Neuronal stem cell (in vitro differentiated cells): Measurements from ENCODE around the gene G3BP2.

Experiments
- DNase-seq: peaks from one replicate; pipeline ENCODE4 v3.0.0-alpha.2; 2013; ENCODE audit warnings: low spot score
- H2AFZ ChIP-seq: one replicate; pipeline ENCODE4 v1.6.1; 2013; ENCODE audit warnings: mild to moderate bottlenecking, low read length, inconsistent platforms
- H2AK5ac ChIP-seq: 2 replicates; pipeline ENCODE4 v1.6.1; 2013; ENCODE audit warnings: low read depth, mild to moderate bottlenecking, inconsistent platforms, low read length, moderate library complexity, mixed read lengths
- H2BK120ac ChIP-seq: 2 replicates; pipeline ENCODE4 v1.6.1; 2013; ENCODE audit warnings: low read depth, mild to moderate bottlenecking, inconsistent platforms, low read length, moderate library complexity, mixed read lengths
- H2BK12ac ChIP-seq: one replicate; pipeline ENCODE4 v1.6.1; 2013; ENCODE audit warnings: low read length, inconsistent platforms
- H2BK15ac ChIP-seq: 2 replicates; pipeline ENCODE4 v1.6.1; 2013; ENCODE audit warnings: mild to moderate bottlenecking, low read length, inconsistent platforms, mixed read lengths
- H2BK5ac ChIP-seq: one replicate; pipeline ENCODE4 v1.6.1; 2013; ENCODE audit warnings: inconsistent platforms, mild to moderate bottlenecking, low read length, moderate library complexity
- H3K14ac ChIP-seq: one replicate; pipeline ENCODE4 v1.6.1; 2013; ENCODE audit warnings: low read length, inconsistent platforms
- H3K18ac ChIP-seq: 2 replicates; pipeline ENCODE4 v1.6.1; 2013; ENCODE audit warnings: low read length, inconsistent platforms
- H3K23ac ChIP-seq: 2 replicates; pipeline ENCODE4 v1.6.1; 2013; ENCODE audit warnings: low read depth, mild to moderate bottlenecking, mixed read lengths, low read length, inconsistent platforms; ENCODE audit not compliant: poor library complexity
- H3K27ac ChIP-seq: replicated peaks from 3 replicates; pipeline ENCODE4 v1.5.1; 2013; ENCODE audit warnings: low read length, inconsistent platforms
- H3K27me3 ChIP-seq, 3 experiments: 2 replicates each; pipeline ENCODE4 v1.6.1; 2013; ENCODE audit warnings: low read length in 3 of 3, mild to moderate bottlenecking in 2 of 3, inconsistent platforms in 1 of 3, low read depth in 1 of 3, mixed read lengths in 1 of 3, moderate library complexity in 1 of 3; ENCODE audit not compliant: control insufficient read depth in 3 of 3, insufficient read depth in 3 of 3
- H3K36me3 ChIP-seq, 2 donors: replicated peaks in 1 of 2; 2 replicates each; pipeline ENCODE4 v1.6.1; 2013; ENCODE audit warnings: low read length in 2 of 2; ENCODE audit not compliant: control insufficient read depth in 2 of 2, insufficient read depth in 2 of 2
- H3K4ac ChIP-seq: 2 replicates; pipeline ENCODE4 v1.6.1; 2013; ENCODE audit warnings: inconsistent platforms, mild to moderate bottlenecking, low read length, moderate library complexity
- H3K4me1 ChIP-seq, 2 donors: 1 replicate in 1 of 2; 2 replicates in 1 of 2; pipeline ENCODE4 v1.6.1; 2013; ENCODE audit warnings: low read length in 2 of 2, low read depth in 1 of 2; ENCODE audit not compliant: control insufficient read depth in 2 of 2, insufficient read depth in 1 of 2
- H3K4me2 ChIP-seq: one replicate; pipeline ENCODE4 v1.6.1; 2013; ENCODE audit warnings: mild to moderate bottlenecking, low read length, inconsistent platforms; ENCODE audit not compliant: insufficient read depth, poor library complexity, severe bottlenecking
- H3K4me3 ChIP-seq, 2 donors: 2 replicates each; pipeline ENCODE4 v1.5.1; 2013; ENCODE audit warnings: low read length in 2 of 2, mild to moderate bottlenecking in 2 of 2, inconsistent platforms in 1 of 2, moderate library complexity in 1 of 2
- H3K79me1 ChIP-seq: one replicate; pipeline ENCODE4 v1.6.1; 2013; ENCODE audit warnings: low read depth, mild to moderate bottlenecking, inconsistent platforms, low read length, moderate library complexity
- H3K9ac ChIP-seq: one replicate; pipeline ENCODE4 v1.6.1; 2013; ENCODE audit warnings: mild to moderate bottlenecking, low read depth, low read length, inconsistent platforms; ENCODE audit not compliant: poor library complexity
- H3K9me3 ChIP-seq, 2 donors: replicated peaks in 1 of 2; 2 replicates each; pipeline versions ENCODE3 to v1.6.1; 2013; ENCODE audit warnings: low read length in 2 of 2, mild to moderate bottlenecking in 2 of 2, inconsistent platforms in 1 of 2, low read depth in 1 of 2, mixed read lengths in 1 of 2, moderate library complexity in 1 of 2; ENCODE audit not compliant: control insufficient read depth in 2 of 2, insufficient read depth in 1 of 2
- H4K8ac ChIP-seq: one replicate; pipeline ENCODE4 v1.6.1; 2013; ENCODE audit warnings: low read depth, mild to moderate bottlenecking, inconsistent platforms, low read length, moderate library complexity
- H4K91ac ChIP-seq: one replicate; pipeline ENCODE4 v1.6.1; 2013; ENCODE audit warnings: low read length, low read depth, mild to moderate bottlenecking, inconsistent platforms; ENCODE audit not compliant: poor library complexity
- WGBS, 2 donors: extraction: QIAGEN DNeasy Blood & Tissue Kit; methylation state at CpG; one replicate each; pipeline ENCODE4 v1.1.7; 2013; ENCODE audit warnings: missing lambda C conversion rate in 2 of 2, mixed read lengths in 1 of 2; ENCODE audit not compliant: insufficient read length in 2 of 2, insufficient replicate concordance in 1 of 2; ENCODE audit errors: extremely low coverage in 2 of 2; 5-methylcytosine and 5-hydroxymethylcytosine counted together

Gene G3BP2

GRCh38 chr4:75699299-75699698 lies 26.1 kb upstream of the G3BP2 start:
- no peak overlapping the region for H3K4me3 ChIP-seq
- H3K4ac ChIP-seq = no peak overlapping the region
- DNase-seq = no peak
- H3K9me3 ChIP-seq = no peaks in the 10 kb centered on the region
- H2BK15ac ChIP-seq = no peak overlapping the region
- H3K27ac ChIP-seq = no peak overlapping the region
- no peak overlapping the region for H2AK5ac ChIP-seq
- H2BK12ac ChIP-seq = no peak overlapping the region
- WGBS, 2 donors = no CpG with 5 or more reads among the region's 1 CpG
- no peaks in the 10 kb centered on the region for H3K79me1 ChIP-seq
- no peak overlapping the region for H2AFZ ChIP-seq
- no peak overlapping the region for H3K18ac ChIP-seq
- H4K8ac ChIP-seq = no peak overlapping the region
- no peaks in the 10 kb centered on the region for H3K27me3 ChIP-seq
- H3K14ac ChIP-seq = no peak overlapping the region
- H2BK5ac ChIP-seq = no peak overlapping the region
- no peak overlapping the region for H4K91ac ChIP-seq
- no peak overlapping the region for H3K4me2 ChIP-seq
- H3K23ac ChIP-seq = no peak overlapping the region
- H3K36me3 ChIP-seq = peaks cover 0 to 5% of the 10 kb centered on the region in 2 donors
- peaks cover 0 to 3% of the 10 kb centered on the region in 2 donors for H3K4me1 ChIP-seq
- H2BK120ac ChIP-seq = no peak overlapping the region
- H3K9ac ChIP-seq = no peak overlapping the region

GRCh38 chr4:75698963-75699228 lies 25.7 kb upstream of the G3BP2 start:
- Histone ChIP-seq H2BK12ac (no peak overlapping the region), H3K27me3 (no peaks in the 10 kb centered on the region), H2BK5ac (no peak overlapping the region), H2AFZ (no peak overlapping the region), H3K36me3 (peaks cover 0 to 8% of the 10 kb centered on the region in 2 donors), H3K9ac (no peak overlapping the region), H2BK120ac (no peak overlapping the region), H3K4me2 (no peak overlapping the region), H4K8ac (no peak overlapping the region), H3K4ac (no peak overlapping the region), H4K91ac (no peak overlapping the region), H3K9me3 (no peaks in the 10 kb centered on the region), H3K23ac (no peak overlapping the region), H3K14ac (no peak overlapping the region), H3K4me3 (no peak overlapping the region), H2AK5ac (no peak overlapping the region), H3K4me1 (peaks cover 0 to 3% of the 10 kb centered on the region in 2 donors), H3K27ac (no peak overlapping the region), H2BK15ac (no peak overlapping the region), H3K18ac (no peak overlapping the region), H3K79me1 (no peaks in the 10 kb centered on the region)
- DNase-seq = no peak
- WGBS, 2 donors = no CpG with 5 or more reads among the region's 2 CpGs

- Histone ChIP-seq H2BK5ac (no peak overlapping the region), H4K8ac (no peak overlapping the region), H3K18ac (no peak overlapping the region), H3K79me1 (no peaks in the 10 kb centered on the region), H3K4me3 (no peak overlapping the region), H3K36me3 (peaks cover 0 to 11% of the 10 kb centered on the region in 2 donors), H3K4ac (no peak overlapping the region), H2AK5ac (no peak overlapping the region), H2BK15ac (no peak overlapping the region), H3K9ac (no peak overlapping the region), H2BK120ac (no peak overlapping the region), H3K27me3 (no peaks in the 10 kb centered on the region), H3K4me1 (peaks cover 0 to 3% of the 10 kb centered on the region in 2 donors), H3K4me2 (no peak overlapping the region), H3K23ac (no peak overlapping the region), H3K14ac (no peak overlapping the region), H4K91ac (no peak overlapping the region), H2AFZ (no peak overlapping the region), H3K27ac (no peak overlapping the region), H2BK12ac (no peak overlapping the region), H3K9me3 (no peaks in the 10 kb centered on the region)
- no CpG with 5 or more reads among the region's 6 CpGs for WGBS, 2 donors
- DNase-seq = no peak
These were observed 25.2 kb upstream of the G3BP2 start for GRCh38 chr4:75698162-75698962.

- H4K91ac ChIP-seq = no peak overlapping the region
- H4K8ac ChIP-seq = no peak overlapping the region
- peaks cover 0 to 19% of the 10 kb centered on the region in 2 donors for H3K36me3 ChIP-seq
- H3K4me2 ChIP-seq = no peak overlapping the region
- no peaks in the 10 kb centered on the region for H3K27me3 ChIP-seq
- H3K18ac ChIP-seq = no peak overlapping the region
- no peak overlapping the region for H2AK5ac ChIP-seq
- peaks cover 0 to 3% of the 10 kb centered on the region in 2 donors for H3K4me1 ChIP-seq
- no CpG with 5 or more reads among the region's 3 CpGs for WGBS, 2 donors
- H3K4ac ChIP-seq = no peak overlapping the region
- H2BK15ac ChIP-seq = no peak overlapping the region
- H3K9ac ChIP-seq = no peak overlapping the region
- H3K14ac ChIP-seq = no peak overlapping the region
- no peak overlapping the region for H3K4me3 ChIP-seq
- no peak overlapping the region for H3K23ac ChIP-seq
- H3K79me1 ChIP-seq = no peaks in the 10 kb centered on the region
- no peaks in the 10 kb centered on the region for H3K9me3 ChIP-seq
- no peak overlapping the region for H2BK5ac ChIP-seq
- no peak overlapping the region for H2BK12ac ChIP-seq
- H2BK120ac ChIP-seq = no peak overlapping the region
- no peak for DNase-seq
- no peak overlapping the region for H2AFZ ChIP-seq
- no peak overlapping the region for H3K27ac ChIP-seq
These were observed 23.4 kb upstream of the G3BP2 start for GRCh38 chr4:75696581-75696980.
